HG03571 (cell line): ENCODE data around the gene SEPTIN1.

Source experiments
- ATAC-seq: cut with Tn5 transposase; IDR thresholded peaks from one replicate; pipeline ENCODE4 v1.9.1; 2021; ENCODE audit not compliant: unreplicated experiment

Gene SEPTIN1, protein sequence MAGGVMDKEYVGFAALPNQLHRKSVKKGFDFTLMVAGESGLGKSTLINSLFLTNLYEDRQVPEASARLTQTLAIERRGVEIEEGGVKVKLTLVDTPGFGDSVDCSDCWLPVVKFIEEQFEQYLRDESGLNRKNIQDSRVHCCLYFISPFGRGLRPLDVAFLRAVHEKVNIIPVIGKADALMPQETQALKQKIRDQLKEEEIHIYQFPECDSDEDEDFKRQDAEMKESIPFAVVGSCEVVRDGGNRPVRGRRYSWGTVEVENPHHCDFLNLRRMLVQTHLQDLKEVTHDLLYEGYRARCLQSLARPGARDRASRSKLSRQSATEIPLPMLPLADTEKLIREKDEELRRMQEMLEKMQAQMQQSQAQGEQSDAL

DNA sequence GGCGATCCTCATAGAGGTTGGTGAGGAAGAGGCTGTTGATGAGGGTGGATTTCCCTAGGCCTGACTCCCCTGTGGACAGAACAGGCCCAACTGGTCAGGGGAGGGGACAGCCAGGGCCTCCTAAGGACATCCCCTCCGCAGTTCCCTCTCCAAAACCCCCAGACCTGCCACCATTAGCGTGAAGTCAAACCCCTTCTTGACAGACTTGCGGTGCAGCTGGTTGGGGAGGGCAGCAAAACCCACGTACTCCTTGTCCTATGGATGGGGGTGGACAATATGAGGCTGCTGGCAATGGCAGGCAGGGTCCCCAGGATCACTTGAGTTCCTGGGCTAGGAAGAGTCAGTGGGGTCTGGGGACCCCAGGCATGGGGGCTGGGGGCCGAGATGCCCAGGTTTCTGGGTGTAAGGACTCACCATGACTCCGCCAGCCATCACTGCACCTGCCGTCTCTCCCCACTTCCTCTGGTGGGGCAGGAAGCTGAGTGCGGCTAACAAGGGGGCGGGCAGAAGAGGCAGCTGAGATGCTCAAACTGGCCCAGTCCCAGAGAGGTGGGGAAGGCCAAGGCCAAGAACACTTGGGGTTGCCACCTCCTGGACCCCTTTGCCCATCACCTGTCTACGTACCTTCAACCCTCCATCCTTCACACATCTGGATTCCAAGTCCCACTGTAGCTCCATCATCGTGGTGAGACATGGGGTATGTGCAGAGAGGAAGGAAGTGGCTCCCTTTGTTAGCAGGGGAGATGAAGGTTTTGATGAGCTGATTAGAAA, at the start of gene SEPTIN1:
SEPTIN1 (minus strand) TSS at position 451 of the 771 bp plus-strand sequence; CDS start at position 432, 19 bp downstream.
- no peak for ATAC-seq

- peak; percentile 4 for ATAC-seq
Observed at GRCh38 chr16:30430428-30430970, 48.1 kb upstream of the SEPTIN1 start.

DNA sequence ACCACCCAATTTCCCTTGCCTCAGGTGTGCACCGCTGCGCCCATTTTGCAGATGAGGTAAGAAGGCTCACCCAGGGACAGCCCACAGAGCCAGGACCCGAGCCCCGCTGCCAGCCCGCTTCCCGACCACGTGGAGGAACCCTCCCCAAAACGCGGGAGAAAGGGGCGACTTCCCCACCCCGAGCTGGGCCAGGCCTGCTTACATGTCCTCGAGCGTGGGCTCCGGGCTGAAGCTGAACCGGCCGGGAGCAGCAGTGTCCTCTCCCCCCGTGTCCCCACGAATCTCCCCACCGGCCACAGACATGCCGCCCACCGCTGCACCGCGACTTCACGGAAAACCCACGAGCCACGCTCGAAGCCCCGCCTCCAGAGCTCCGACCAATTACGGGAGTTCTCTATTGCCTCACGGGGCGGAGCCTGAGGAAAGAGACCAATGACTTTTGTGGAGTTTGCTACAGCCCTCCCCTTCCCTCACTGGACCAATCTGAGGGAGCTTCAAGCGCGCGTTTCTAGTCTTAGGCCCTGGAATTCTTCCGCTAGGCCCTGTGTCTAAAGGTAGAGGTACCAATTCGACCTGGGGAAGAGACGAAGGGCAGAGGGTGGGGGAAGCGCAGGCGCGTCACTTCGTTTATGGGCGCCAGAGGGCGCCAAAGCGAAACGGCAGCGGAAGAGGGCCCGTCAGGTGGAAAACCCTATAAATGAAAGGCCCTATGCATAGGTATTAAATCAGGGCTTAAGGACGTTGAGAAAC, 47.5 kb upstream of the SEPTIN1 start, which contains the start of gene DCTPP1:
DCTPP1 (minus strand) TSS at position 353 of the 750 bp plus-strand sequence; CDS start at position 303, 50 bp downstream.
- peak; percentile 94 for ATAC-seq

GRCh38 chr16:30429418-30429677, 47.0 kb upstream of the SEPTIN1 start:
- ATAC-seq: peak; percentile 9

DNA sequence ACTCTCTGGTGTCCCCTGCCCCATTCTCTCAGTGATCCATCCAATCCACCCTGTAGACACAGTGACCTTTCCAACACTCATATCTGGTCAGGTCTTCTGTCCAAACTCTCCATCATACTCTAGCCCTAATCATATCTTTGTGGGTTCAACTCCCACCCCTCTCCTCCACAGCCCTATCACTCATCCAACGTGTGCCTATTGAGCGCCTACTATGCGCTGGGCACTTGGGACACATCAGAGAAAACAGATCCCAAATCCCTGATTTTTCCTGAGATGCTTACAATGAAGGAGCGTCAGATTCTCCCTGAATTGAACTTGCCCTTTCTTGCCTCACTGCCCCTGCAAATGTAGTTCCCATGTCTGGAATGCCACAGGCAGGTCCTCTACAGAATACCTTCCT, 45.7 kb upstream of the SEPTIN1 start:
- no peak for ATAC-seq

GRCh38 chr16:30421010-30421409, 38.6 kb upstream of the SEPTIN1 start:
- no peak for ATAC-seq

GRCh38 chr16:30418350-30419181, 36.2 kb upstream of the SEPTIN1 start:
- no peak for ATAC-seq

DNA sequence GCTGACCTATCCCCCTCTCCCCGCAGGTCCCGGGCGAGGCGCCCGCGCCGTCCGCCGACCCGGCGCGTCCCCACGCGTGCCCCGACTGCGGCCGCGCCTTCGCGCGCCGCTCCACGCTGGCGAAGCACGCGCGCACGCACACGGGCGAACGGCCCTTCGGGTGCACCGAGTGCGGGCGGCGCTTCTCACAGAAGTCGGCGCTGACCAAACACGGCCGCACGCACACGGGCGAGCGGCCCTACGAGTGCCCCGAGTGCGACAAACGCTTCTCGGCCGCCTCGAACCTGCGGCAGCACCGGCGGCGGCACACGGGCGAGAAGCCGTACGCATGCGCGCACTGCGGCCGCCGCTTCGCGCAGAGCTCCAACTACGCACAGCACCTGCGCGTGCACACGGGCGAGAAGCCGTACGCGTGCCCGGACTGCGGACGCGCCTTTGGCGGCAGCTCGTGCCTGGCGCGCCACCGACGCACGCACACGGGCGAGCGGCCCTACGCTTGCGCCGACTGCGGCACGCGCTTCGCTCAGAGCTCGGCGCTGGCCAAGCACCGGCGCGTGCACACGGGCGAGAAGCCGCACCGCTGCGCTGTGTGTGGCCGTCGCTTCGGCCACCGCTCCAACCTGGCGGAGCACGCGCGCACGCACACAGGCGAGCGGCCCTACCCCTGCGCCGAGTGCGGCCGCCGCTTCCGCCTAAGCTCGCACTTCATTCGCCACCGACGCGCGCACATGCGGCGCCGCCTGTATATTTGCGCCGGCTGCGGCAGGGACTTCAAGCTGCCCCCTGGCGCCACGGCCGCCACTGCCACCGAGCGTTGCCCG, 35.4 kb upstream of the SEPTIN1 start:
- ATAC-seq: peak; percentile 68

- ATAC-seq: no peak
Observed at GRCh38 chr16:30416624-30417528, 34.5 kb upstream of the SEPTIN1 start.

DNA sequence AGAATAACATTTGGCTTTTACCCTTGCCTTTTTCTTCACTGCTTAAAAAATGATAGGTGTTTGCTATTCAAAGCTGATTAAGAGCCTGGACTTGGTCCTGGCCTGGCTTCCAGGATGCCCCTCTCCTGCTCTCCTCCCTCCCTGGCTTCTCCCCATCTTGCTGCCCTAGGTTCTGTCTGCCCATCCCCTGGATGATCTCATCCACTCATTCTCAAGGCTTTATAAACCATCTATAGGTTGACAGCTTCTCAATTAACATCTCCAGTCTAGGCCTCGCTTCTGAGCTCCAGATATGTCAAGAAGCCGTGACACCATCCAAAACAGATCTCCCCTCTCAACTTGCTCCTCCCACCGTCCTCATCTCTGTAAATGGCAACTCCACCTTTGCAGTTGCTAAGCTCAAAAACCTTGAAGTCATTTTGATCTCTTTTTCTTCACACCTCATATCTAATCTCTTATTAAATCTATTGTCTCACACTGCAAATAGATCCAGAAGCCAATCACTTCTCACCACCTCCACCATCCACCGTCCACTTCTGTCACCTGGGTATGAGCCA, 33.8 kb upstream of the SEPTIN1 start:
- ATAC-seq: no peak

DNA sequence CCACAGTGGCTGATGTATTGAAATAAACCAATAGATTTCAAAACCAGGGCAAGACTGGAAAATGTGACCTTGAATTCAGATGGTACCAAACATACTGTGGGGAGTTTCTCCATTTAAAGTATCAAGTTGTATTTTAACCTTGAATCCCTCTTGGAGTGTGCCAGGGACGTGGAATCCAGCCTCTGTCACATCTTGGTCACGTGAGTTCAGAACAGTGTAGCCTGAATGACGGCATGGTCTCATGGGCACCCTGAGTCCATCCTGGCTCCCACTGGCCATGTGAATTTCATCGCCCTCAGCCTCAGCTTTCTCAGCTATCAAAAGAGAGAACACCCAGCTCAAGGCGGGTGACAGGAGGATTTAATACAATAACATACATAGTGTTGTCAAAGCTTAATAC, 31.8 kb upstream of the SEPTIN1 start:
- no peak for ATAC-seq

DNA sequence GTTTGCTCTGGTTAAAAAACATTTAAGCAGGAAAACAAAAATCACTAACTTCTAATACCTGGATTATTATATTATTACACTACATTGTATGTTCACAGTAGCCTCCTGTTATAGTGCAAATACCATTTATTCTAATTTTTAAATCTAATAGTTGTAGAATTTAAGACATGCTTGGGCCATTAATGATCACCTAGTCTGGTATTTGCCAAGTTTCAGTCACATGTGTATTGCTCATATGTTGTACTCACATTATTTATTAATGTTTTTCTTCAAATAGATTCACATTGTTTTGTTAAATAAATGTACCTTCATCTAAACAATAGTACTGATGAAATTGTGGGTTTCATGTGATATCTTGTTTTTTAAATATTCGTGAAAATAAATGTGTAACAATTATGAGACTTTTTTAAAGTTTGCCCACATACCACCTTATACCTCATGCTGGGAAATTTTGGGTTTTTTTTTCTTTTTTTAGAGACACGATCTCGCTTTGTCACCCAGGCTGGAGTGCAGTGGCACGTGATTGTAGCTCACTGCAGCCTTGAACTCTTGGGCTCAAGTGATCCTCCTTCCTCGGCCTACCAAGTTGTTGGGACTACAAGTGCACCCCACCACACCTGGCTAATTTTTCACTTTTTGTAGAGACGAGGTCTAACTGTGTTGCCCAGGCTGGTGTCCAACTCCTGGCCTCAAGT, 30.9 kb upstream of the SEPTIN1 start:
- no peak for ATAC-seq

DNA sequence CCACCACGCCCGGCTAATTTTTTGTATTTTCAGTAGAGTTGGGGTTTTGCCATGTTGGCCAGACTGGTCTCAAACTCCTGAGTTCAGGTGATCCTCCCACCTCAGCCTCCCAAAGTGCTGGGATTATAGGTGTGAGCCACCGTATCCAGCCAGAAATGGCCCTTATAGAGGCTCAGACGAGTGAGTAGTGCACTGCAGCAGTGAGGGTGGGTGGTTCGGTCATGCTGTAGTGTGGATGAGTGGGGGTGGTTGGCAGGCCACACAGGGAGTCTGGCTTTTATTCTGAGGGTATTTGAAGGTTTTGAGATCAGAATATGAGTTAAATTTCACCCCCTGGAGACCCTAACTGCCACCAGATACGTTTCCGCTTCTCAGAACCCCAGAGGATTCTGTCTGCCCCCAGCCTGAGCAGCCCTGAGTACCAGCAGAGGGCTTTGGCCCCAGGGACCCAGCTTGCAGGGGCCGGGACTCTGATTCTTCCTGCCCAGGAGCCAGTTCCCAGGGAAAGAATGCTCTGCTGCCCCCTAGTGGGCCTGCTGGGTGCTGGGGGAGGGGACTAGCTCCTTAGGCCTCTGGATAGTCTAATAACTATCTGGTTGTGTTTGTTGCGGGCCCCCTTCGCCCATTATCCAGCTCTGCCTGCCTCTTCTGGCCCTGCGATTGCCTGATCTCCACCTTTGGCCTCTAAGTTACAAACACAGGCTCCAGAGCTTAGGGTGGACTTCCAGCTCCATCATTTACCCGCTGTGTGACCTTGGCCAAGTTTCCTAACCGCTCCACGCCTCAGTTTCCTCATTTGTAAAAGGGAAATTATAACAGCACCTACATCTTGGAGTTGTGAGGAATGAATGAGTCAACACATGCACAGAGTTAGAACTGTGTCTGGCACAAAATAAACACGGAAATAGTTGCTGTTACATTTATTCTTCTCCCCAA, 27.0 kb upstream of the SEPTIN1 start:
- no peak for ATAC-seq

DNA sequence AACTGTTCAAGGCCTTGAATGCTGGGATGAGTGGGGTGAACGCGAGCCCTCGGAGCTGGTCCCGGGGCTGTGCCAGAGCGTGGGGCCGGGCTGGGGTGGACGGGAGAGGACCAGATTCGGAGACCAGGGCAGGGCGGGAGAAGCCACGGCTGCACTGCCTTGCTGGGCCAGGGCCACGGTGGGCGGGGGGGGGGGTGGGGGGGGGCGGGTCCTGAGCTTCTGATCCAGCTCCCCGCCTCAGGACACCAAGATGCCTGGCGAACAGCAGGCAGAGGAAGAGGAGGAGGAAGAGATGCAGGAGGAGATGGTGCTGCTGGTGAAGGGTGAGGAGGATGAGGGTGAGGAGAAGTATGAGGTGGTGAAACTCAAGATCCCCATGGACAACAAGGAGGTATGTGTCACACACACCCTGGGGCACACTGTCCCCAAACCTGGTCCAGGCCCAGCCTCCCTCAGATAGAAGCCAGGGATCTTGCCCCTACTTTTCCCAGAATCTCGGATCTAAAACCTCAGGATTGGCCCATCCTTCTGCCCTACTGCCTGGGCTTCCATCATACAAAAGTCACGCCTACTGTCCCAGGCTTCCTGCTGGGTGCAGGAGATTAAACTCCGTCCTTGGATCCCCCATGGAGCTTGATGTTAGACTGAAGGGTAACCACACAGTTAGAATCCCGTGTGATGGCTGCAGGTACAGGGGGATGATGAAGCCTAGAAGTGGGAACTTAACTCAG, 25.6 kb upstream of the SEPTIN1 start:
- ATAC-seq: no peak

GRCh38 chr16:30407102-30407803, 24.9 kb upstream of the SEPTIN1 start, which contains the start of gene ZNF771:
ZNF771 (plus strand) TSS chr16:30407606; CDS start chr16:30408054, 448 bp downstream.
- ATAC-seq: peak; percentile 73
